Thyroid gland (tissue), 4 donors: Measurements from ENCODE around the gene SPRR4.

Experiments
- POLR2A ChIP-seq, 2 donors: fragments of 450-650 bp; IDR thresholded peaks; one replicate each; pipeline ENCODE4 v1.6.1; 2017; ENCODE audit warnings: antibody characterized with exemption in 2 of 2, mild to moderate bottlenecking in 2 of 2, moderate library complexity in 1 of 2
- TF ChIP-seq, protein P1 (sequence below), 6 experiments: fragments of 200-600 bp in 3 of 6; fragments of 450-650 bp in 3 of 6; sonication (generic) in 3 of 6; IDR thresholded peaks; one replicate each; pipeline ENCODE4 v1.5.1; 2016 to 2019; ENCODE audit warnings: antibody characterized with exemption in 6 of 6, mild to moderate bottlenecking in 2 of 6, inconsistent platforms in 1 of 6, moderate library complexity in 1 of 6

DNA sequence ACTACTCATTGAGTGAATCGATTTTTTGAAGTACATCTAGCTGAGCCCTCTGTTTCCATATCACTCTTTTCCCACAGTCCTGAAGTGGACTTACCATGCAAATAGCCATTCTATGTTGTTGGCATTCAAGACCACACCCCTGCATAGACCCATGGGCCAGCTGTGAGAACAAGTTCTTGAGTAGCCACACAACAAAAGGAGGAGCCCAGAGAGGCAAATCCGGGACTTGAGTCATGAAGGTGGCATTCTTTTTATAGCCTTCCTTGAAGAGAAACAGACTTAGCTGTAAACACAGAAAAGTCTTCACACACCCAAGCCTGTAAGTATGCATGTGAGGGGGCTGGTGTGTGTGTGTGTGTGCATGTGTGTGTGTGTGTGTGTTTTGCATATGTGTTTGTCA is 37.3 kb upstream of the SPRR4 start:
- TF ChIP-seq, protein P1, sequence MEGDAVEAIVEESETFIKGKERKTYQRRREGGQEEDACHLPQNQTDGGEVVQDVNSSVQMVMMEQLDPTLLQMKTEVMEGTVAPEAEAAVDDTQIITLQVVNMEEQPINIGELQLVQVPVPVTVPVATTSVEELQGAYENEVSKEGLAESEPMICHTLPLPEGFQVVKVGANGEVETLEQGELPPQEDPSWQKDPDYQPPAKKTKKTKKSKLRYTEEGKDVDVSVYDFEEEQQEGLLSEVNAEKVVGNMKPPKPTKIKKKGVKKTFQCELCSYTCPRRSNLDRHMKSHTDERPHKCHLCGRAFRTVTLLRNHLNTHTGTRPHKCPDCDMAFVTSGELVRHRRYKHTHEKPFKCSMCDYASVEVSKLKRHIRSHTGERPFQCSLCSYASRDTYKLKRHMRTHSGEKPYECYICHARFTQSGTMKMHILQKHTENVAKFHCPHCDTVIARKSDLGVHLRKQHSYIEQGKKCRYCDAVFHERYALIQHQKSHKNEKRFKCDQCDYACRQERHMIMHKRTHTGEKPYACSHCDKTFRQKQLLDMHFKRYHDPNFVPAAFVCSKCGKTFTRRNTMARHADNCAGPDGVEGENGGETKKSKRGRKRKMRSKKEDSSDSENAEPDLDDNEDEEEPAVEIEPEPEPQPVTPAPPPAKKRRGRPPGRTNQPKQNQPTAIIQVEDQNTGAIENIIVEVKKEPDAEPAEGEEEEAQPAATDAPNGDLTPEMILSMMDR (IDR thresholded peaks at IDR 0.05), result no peak
- no peak for TF ChIP-seq POLR2A (IDR thresholded peaks at IDR 0.05)
